GM12892 (cell line): ENCODE results near the gene ATP13A2.

Experiments used
- POLR2A ChIP-seq: IDR thresholded peaks from 2 replicates; pipeline ENCODE4 v1.6.1; 2011; ENCODE audit warnings: low read depth, low read length, control low read depth
- POLR2AphosphoS5 ChIP-seq: IDR thresholded peaks from 2 replicates; pipeline ENCODE4 v1.6.1; 2011; ENCODE audit warnings: low read depth, low read length, control low read depth
- TAF1 ChIP-seq: IDR thresholded peaks from 2 replicates; pipeline ENCODE4 v1.6.1; 2011; ENCODE audit warnings: low read depth, mild to moderate bottlenecking, control low read depth, low read length, borderline replicate concordance

GRCh38 chr1:16980473-16981268 is 31.1 kb downstream of the ATP13A2 start, which contains the start of gene MFAP2:
- no peak for TF ChIP-seq TAF1
- TF ChIP-seq POLR2A: no peak
- no peak for TF ChIP-seq POLR2AphosphoS5
